Pericardium fibroblast (primary cell): ENCODE measurements around the gene DPPA2. TPM values are rescaled to one million over a fixed set of nuclear protein-coding genes. Genes with fewer than 3 reads are reported as not detected.

Experiments used
- total RNA-seq: library from RNA; depleted of rRNA; stranded (reverse); fragments of >200 nt; gene quantifications from 2 replicates; pipeline ENCODE4 v1.2.3, GENCODE V29; 2015

DPPA2 gene, protein sequence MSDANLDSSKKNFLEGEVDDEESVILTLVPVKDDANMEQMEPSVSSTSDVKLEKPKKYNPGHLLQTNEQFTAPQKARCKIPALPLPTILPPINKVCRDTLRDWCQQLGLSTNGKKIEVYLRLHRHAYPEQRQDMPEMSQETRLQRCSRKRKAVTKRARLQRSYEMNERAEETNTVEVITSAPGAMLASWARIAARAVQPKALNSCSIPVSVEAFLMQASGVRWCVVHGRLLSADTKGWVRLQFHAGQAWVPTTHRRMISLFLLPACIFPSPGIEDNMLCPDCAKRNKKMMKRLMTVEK
- total RNA-seq, result not detected in 2 replicates

GRCh38 chr3:109316162-109316730, at the start of gene DPPA2:
Gene DPPA2, minus strand, starts transcription at chr3:109316517. Its CDS starts 1,975 bp downstream, at chr3:109314542.

GRCh38 chr3:109337393-109337792, 21.1 kb upstream of the DPPA2 start, which contains the start of gene DPPA4:
Gene DPPA4, minus strand, starts transcription at chr3:109337546. Its CDS starts 29 bp downstream, at chr3:109337517.

Other genes with a start within 250 kb of the DPPA2 start
- not detected in 2 replicates for gene MORC1, start 198.4 kb downstream of the DPPA2 start, total RNA-seq
- gene C3orf85, start 179.8 kb downstream of the DPPA2 start, total RNA-seq, result not detected in 2 replicates
- 0.82 TPM in 1 of 2 replicates, not detected in the other for gene DPPA4, start 21.0 kb upstream of the DPPA2 start, total RNA-seq